Testis (tissue), 2 donors: ENCODE measurements around the gene TSC22D2.

Experiments
- CTCF ChIP-seq, 3 experiments: fragments of 450-650 bp in 2 of 3; fragments of 200-600 bp in 1 of 3; sonication (generic) in 1 of 3; IDR thresholded peaks; one replicate each; pipeline ENCODE4 v1.5.1; 2016 to 2019; ENCODE audit warnings: antibody characterized with exemption in 3 of 3, mild to moderate bottlenecking in 2 of 3, moderate library complexity in 1 of 3
- POLR2A ChIP-seq: fragments of 450-650 bp; IDR thresholded peaks from one replicate; pipeline ENCODE4 v1.6.1; 2017; ENCODE audit warnings: antibody characterized with exemption, mild to moderate bottlenecking, moderate library complexity

- no peak for TF ChIP-seq POLR2A
- TF ChIP-seq CTCF (IDR thresholded peaks at IDR 0.05): no peak
Measured at GRCh38 chr3:150385296-150386242, 22.5 kb upstream of the TSC22D2 start.
